Peyer's patch (tissue), 4 donors: Measurements from ENCODE around the gene PXDC1. TPM values are rescaled to one million over a fixed set of nuclear protein-coding genes. Genes with fewer than 3 reads are reported as not detected.
A peak's percentile ranks its signal among the peaks of the same experiment; 100 is the strongest.

ENCODE experiments used
- DNase-seq, 3 donors: peaks; one replicate each; pipeline ENCODE4 v3.0.0-alpha.2; 2017 to 2019
- H3K27ac ChIP-seq, 4 donors: fragments of 200-600 bp; sonication (generic); one replicate each; pipeline ENCODE4 v1.5.1; 2016 to 2019
- H3K27me3 ChIP-seq, 2 donors: fragments of 200-600 bp; sonication (generic); one replicate each; pipeline ENCODE4 v1.5.1; 2019
- H3K36me3 ChIP-seq, 3 donors: fragments of 200-600 bp; sonication (generic); one replicate each; pipeline ENCODE4 v1.5.1; 2016 to 2019
- H3K4me1 ChIP-seq, 4 donors: fragments of 200-600 bp; sonication (generic); one replicate each; pipeline ENCODE4 v1.5.1; 2016 to 2019
- H3K4me3 ChIP-seq, 4 donors: fragments of 200-600 bp; sonication (generic); 1 replicate in 3 of 4; 2 replicates in 1 of 4; pipeline ENCODE4 v1.5.1; 2016 to 2019; ENCODE audit warnings: mild to moderate bottlenecking in 1 of 4
- H3K9me3 ChIP-seq, 4 donors: fragments of 200-600 bp; sonication (generic); one replicate each; pipeline ENCODE4 v1.5.1; 2016 to 2019; ENCODE audit warnings: mild to moderate bottlenecking in 1 of 4
- CTCF ChIP-seq, 6 experiments: fragments of 450-650 bp in 4 of 6; fragments of 200-600 bp in 2 of 6; sonication (generic) in 1 of 6; IDR thresholded peaks; one replicate each; pipeline ENCODE4 v1.5.1; 2017 to 2019; ENCODE audit warnings: antibody characterized with exemption in 6 of 6, mild to moderate bottlenecking in 3 of 6, moderate library complexity in 1 of 6
- POLR2A ChIP-seq, 2 donors: fragments of 450-650 bp; IDR thresholded peaks; one replicate each; pipeline ENCODE4 v1.5.1; 2017; ENCODE audit warnings: antibody characterized with exemption in 2 of 2, mild to moderate bottlenecking in 2 of 2, moderate library complexity in 2 of 2
- total RNA-seq, 4 donors: library from RNA; depleted of rRNA; stranded (reverse); fragments of >200 nt; gene quantifications; one replicate each; pipeline ENCODE4 v1.1.0, GENCODE V29; 2016

Gene PXDC1
- total RNA-seq, 4 donors from 2014 or later: 35.5 to 69.4 (median 61.1) TPM

- no peak for TF ChIP-seq CTCF (IDR thresholded peaks at IDR 0.05)
- no peak for TF ChIP-seq POLR2A (IDR thresholded peaks at IDR 0.05)
- Histone ChIP-seq H3K36me3 (no peaks in the 10 kb centered on the region), H3K27me3 (no peaks in the 10 kb centered on the region), H3K4me3 (no peak overlapping the region), H3K9me3 (no peaks in the 10 kb centered on the region), H3K27ac (no peak overlapping the region), H3K4me1 (no peaks in the 10 kb centered on the region)
- DNase-seq: peak in 2 of 3 donors; percentile 42 to 50
Observed at GRCh38 chr6:3791526-3792203, 40.2 kb upstream of the PXDC1 start.

- Histone ChIP-seq H3K4me1 (no peaks in the 10 kb centered on the region), H3K27ac (no peak overlapping the region), H3K4me3 (no peak overlapping the region), H3K9me3 (no peaks in the 10 kb centered on the region), H3K27me3 (no peaks in the 10 kb centered on the region), H3K36me3 (no peaks in the 10 kb centered on the region)
- TF ChIP-seq POLR2A (IDR thresholded peaks at IDR 0.05) (no peak), CTCF (IDR thresholded peaks at IDR 0.05) (no peak)
- peak in 1 of 3 donors; percentile 25 for DNase-seq
Observed at GRCh38 chr6:3789896-3790558, 38.5 kb upstream of the PXDC1 start.

- no peaks in the 10 kb centered on the region for H3K9me3 ChIP-seq
- no peaks in the 10 kb centered on the region for H3K36me3 ChIP-seq
- no peak overlapping the region for H3K4me3 ChIP-seq
- TF ChIP-seq CTCF (IDR thresholded peaks at IDR 0.05): no peak
- no peak for TF ChIP-seq POLR2A (IDR thresholded peaks at IDR 0.05)
- no peaks in the 10 kb centered on the region for H3K27me3 ChIP-seq
- DNase-seq: peak in 1 of 3 donors; percentile 38
- no peak overlapping the region for H3K27ac ChIP-seq
- no peaks in the 10 kb centered on the region for H3K4me1 ChIP-seq
Observed at GRCh38 chr6:3789018-3789895, 37.7 kb upstream of the PXDC1 start.

GRCh38 chr6:3788408-3789017 lies 37.0 kb upstream of the PXDC1 start:
- Histone ChIP-seq H3K27ac (no peak overlapping the region), H3K4me1 (no peaks in the 10 kb centered on the region), H3K4me3 (no peak overlapping the region), H3K27me3 (no peaks in the 10 kb centered on the region), H3K9me3 (no peaks in the 10 kb centered on the region), H3K36me3 (no peaks in the 10 kb centered on the region)
- peak in 1 of 3 donors; percentile 44 for DNase-seq
- TF ChIP-seq CTCF (IDR thresholded peaks at IDR 0.05) (no peak), POLR2A (IDR thresholded peaks at IDR 0.05) (no peak)

- no peak overlapping the region for H3K4me3 ChIP-seq
- H3K4me1 ChIP-seq: peaks cover 0 to 4% (median 0%) of the 10 kb centered on the region in 4 donors
- H3K27me3 ChIP-seq: no peaks in the 10 kb centered on the region
- H3K36me3 ChIP-seq: no peaks in the 10 kb centered on the region
- DNase-seq: no peak
- TF ChIP-seq POLR2A (IDR thresholded peaks at IDR 0.05) (no peak), CTCF (IDR thresholded peaks at IDR 0.05) (no peak)
- H3K9me3 ChIP-seq: no peaks in the 10 kb centered on the region
- no peak overlapping the region for H3K27ac ChIP-seq
Observed at GRCh38 chr6:3786141-3786540, 34.6 kb upstream of the PXDC1 start.
